GM21526 (cell line): ENCODE measurements around the gene GAN.
"Not testable (repeated sequence)": the region's sequence is repeated elsewhere in the genome, so short reads cannot be mapped to it uniquely, and the experiment has no call there.

ENCODE experiments used
- ATAC-seq: cut with Tn5 transposase; IDR thresholded peaks from one replicate; pipeline ENCODE4 v1.9.1; 2021; ENCODE audit warnings: moderate library complexity; ENCODE audit not compliant: unreplicated experiment, low FRiP score

GAN gene

DNA sequence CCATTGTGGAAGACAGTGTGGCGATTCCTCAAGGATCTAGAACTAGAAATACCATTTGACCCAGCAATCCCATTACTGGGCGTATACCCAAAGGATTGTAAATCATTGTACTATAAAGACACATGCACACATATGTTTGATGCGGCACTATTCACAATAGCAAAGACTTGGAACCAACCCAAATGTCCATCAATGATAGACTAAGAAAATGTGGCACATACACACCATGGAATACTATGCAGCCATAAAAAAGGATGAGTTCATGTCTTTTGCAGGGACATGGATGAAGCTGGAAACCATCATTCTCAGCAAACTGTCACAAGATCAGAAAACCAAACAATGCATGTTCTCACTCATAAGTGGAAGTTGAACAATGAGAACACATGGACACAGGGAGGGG is 30.4 kb downstream of the GAN start:
- ATAC-seq: not testable (repeated sequence)

DNA sequence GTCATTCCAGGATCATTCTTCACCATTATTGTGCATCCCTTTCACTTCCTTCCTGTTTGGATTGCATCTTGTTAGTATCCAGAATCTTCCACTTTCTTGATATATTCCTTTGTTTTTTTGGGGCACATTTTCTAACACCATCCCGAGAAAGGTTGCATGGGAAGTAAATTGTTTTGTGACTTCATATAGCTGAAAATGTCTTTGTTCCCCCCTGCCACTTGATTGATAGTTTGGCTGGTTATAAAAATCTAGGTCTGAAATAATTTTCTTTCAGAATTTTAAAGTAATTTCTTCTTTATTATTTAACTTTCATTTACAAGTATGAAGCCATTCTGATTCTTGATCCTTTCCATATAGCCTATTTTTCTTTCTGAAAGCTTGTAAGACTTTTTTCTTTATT is 32.7 kb downstream of the GAN start:
- ATAC-seq: no peak

DNA sequence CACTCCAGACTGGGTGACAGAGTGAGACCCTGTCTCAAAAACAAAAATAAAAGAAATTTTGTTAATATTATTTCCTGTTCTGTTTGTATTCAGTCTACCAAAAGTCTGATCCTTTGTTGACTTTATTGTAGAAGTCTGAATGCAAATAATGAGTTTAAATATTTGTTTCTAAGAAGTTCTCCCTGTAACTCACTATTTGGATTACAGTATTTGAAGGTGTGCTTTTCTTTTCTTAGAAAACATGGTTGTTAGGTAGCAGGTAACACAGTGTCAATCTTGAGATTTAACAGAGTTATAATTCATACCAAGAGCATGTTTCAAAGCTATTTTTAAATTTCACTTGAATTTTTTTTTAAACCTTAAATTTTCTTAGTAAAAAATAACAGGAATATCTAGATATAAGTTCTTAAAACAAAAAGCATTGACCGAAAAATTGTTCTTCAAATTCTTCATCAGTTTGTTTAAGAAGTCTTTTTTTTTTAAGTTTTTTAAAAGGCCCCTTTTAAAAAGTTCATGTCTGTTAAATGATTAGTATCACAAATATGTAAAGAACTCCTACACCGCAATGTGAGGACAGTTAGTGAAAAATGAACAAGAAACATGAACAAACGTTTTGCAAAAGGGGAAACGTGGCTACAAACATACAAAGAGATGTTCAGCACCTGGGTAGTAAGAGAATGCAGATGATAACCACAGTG is 35.0 kb downstream of the GAN start:
- ATAC-seq: no peak

DNA sequence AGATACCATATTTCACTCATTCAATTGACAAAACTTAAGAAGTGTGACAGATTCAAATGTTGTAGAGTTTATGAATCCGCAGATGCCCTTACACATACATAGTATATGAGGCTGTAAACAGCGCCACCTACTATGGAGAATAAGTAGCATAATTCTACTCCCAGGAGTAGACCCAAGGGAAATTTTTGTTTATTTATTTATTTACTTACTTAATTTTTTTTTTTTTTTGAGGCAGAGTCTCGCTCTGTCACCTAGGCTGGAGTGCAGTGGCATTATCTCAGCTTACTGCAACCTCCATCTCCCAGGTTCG is 35.5 kb downstream of the GAN start:
- no peak for ATAC-seq

DNA sequence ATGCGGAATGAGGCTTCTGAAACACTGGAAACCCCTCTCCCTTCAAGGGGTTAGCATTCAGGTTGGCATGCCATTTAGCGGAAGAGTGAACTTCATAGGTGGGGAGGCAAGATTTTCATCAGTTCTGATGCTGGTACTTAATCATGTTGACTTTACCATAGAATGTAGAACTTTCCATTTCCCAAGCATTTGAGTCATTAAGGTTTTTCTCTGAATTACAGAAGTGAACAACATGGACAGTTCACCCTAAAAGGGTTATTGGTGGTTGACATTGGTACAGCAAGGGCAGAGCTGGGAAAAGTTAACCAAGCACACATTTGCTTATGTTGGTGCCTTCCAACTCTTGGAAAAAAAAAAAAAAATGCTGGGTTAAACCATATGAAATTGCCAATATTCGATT is 39.1 kb downstream of the GAN start:
- ATAC-seq: no peak

DNA sequence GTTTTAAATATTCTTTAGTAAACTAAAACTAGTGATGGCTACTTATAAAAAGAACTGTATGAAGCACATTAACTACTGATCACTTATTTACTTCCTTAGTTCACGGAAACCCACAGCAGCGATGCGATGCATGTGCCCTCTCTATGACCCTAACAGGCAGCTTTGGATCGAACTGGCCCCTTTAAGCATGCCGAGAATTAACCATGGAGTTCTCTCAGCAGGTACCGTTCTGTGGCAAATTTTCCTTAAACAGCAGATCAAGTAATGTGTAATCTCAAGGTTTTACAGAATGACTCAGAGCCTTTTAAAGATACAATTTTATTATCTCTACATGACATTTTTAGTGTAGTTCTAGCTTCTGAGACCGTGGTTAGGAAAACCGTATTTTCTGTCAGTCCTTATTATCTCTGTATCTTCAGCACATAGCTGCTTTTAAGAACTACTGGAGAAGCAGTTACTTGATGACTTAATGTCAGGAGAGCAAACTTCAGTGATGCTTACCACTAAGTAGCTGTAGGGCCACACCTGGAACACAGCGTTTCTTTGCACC is 43.0 kb downstream of the GAN start:
- ATAC-seq: no peak

DNA sequence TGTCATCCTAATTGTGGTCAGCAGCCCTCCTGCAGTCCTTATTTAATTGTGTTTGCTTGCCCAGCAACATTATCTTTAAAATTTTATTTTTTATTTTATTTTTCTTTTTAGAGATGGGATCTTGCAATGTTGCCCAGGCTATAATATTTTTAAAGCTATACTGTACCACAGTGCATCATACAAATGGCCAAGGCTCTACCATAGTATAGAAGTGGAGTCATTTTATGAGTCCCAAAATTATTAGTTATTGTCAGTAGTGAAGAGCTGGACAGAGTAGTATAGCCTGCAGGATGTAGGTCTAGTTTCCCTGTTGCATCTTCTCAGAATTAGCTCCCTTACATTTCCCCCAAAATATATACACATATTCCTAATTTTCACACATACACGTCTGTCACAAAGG is 44.1 kb downstream of the GAN start:
- no peak for ATAC-seq

DNA sequence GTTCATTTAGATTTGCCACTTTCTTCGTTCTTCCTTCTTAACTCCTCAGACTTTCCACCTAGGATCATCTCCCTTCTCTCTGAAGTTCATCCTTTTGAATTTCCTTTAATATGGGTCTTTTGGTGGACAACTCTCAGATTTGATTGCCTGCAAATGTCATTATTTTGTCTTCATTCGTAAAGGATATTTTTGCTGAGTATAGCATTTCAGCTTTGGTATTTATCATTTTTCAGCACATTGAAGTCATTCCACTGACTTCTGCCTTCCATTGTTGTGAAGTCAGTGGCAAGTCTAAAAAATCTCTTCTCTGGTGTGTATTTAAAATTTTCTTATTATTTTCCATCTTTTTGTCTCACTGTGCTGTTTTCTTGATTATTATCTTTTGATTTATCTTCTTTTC is 45.4 kb downstream of the GAN start:
- ATAC-seq: no peak

DNA sequence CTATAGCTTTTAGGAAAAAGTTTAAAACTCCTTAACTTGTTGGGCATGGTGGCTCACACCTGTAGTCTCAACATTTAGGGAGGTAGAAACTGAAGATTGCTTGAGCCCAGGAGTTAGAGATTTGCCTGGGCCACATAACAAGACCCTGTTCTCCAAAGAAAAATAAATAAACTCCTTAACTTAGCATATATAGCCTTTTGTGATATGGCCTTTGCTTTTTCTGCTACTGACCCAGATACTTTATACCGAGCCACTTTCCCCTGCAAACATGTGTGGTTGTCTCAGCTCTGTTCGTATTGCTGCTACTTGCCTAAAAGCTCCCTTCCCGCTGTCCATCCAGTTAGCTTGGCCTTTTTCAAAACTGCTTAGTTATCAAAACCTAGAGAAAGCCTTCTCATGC is 51.0 kb downstream of the GAN start:
- ATAC-seq: no peak

DNA sequence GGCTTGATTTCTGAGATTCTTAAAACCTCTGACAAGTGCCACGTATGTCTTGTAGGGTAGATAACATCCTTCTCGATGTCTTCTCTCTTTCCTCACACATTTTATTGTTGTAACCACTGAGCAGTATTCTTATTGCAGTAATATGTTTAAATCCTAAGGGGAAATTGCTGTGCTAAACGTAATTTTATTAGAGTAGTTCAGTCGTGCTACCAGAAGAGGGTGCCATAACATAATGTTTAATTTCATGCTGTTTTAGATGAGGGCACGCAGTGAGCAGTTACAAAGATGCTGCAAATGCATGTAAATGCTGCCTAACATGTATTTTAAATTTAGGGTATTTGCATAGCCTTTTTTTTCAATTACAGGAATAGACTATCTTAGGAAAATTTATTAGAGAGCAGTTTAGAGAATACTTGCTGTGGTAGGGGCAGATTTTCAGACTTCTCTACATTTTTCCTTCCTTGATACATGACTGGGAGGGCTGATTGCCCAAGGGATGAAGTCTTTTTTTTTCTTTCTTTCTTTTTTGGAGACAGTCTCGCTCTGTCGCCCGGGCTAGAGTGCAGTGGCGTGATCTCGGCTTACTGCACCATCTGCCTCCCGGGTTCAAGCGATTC is 51.7 kb downstream of the GAN start:
- ATAC-seq: no peak

DNA sequence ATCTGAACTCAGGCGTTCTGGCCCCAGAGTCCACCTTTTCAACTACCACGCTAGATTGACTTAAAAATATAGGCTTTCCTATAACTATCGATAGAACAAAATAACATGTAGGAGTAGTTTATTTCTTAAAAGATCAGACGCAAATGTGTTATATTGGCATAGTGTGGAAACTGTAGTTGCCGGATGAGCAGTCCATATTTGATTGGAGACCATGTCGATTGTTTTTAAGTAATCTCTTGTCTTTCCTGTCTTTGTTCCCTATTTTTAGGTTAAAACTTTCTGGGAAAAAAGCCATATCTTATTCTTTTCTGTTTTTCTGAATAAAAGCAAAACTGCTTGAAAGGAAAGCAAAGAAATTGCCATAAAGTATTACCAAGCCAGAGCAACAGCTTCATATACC is 53.1 kb downstream of the GAN start:
- ATAC-seq: no peak

DNA sequence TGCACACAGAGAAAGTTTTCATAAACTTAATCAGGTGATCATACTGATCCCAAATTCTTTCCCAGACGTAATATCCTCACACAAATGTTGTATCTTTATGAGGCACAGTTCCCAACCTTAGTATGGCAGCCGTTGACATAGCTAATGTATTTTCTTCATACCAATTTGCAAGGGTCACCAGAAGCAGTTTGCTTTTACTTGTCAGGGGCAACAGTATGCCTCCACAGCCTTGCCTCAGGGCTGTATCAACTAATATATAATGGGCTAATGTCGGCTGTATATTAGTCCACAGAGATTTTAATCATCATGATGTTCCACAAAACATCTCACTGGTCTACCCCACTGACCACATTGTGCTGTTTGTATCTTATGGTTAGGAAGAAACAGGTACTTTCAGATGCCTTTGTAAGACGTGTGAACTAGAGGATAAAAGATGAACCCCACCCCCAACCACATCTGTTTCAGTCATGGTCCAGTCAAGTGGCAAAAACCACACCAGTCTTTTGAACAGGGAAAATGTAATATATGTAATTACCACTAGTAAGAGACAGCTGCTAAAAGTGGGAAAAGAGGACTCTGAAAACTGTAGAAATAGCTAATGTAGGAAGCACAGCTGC is 55.2 kb downstream of the GAN start:
- ATAC-seq: no peak

DNA sequence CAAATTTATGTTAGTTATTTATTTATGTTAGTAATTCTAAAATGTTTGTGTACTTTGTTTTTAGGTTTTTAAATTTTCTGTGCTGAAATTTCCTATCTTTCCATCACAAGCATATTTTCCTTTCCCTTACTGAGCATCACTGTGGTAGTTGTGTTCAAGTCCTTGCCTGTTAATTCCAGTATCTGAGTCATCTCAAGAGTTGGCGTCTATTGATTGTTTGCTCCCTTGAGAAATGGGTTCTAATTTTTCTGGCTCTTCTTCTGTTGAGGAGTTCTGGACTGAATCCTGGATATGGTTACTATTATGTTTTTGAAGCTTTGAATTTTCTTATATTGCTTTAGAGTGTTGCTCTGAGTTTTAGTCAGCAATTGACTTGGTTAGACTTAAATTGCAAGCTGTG is 56.3 kb downstream of the GAN start:
- no peak for ATAC-seq

DNA sequence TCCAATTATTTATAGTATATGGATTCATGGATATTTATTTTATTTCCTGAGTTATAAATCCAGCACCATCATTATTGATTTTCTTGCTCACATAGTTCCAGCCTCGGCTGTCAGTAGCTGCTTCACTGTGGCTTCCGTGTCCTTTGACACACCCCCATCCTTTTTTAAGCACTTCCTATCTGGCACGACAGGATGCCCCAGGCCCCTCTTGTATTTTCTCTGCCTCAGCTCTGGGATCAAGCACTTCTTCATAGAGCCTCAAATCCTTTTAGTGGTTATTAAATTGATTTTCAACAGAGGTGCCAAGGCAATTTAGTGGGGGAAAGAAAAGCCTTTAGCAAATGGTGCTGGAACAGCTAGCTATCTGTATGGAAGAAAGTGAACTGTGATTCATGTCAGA is 59.8 kb downstream of the GAN start:
- ATAC-seq: no peak

DNA sequence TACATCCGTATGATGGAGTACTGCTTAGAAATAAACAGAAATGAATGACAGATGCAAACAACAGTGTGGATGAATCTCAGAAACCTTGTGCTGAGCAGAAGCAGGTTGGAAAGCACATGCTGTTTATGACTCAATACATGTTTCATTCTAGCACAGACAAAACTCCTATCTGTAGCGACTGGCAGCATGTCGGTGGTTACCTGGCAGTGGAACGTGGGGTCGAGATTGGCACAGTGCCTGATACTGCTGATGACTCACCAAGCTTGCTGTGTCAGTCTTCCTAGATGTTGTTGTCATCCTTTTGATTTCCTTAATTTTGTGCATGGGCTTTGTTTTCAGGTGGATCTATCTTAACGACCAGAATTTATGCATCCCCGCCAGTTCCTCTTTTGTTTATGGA is 62.1 kb downstream of the GAN start:
- ATAC-seq: no peak

DNA sequence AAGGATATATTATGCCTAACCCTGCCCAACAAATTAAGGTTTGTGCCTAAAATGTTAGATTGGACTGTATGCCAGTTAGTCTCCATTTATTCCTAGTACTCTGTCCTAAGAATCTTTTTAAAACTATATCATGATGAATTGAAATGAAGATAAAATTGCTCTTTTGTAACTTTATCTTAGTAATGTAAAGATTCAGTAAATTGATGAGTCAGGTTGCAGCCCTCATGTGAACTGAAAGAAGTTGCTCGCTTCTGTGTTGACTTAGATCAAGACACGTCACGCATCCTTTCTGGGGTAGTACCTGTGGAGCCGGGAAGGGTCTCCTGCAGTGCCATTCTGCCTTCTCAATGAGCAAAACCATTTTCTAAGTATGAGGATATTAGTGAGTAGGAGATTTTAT is 63.3 kb downstream of the GAN start:
- no peak for ATAC-seq

DNA sequence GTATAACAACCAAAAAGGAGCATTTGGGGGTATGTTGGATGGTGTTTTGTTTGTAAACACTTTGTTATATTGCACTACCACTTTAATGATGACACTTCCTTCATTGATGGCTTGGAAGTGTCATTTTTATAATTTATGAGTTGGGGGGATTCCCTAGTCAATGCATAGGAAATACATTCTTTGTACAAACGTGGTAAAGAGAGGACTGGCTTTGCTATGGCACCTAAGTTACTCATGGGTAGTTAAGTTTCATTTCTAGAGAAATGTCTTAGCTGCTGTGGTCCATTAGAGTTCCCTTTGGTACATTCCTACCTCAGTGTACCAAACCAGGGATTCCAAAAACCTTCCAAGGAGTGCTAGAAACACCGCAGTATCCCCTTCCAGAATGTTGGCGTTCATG is 66.2 kb downstream of the GAN start:
- no peak for ATAC-seq

DNA sequence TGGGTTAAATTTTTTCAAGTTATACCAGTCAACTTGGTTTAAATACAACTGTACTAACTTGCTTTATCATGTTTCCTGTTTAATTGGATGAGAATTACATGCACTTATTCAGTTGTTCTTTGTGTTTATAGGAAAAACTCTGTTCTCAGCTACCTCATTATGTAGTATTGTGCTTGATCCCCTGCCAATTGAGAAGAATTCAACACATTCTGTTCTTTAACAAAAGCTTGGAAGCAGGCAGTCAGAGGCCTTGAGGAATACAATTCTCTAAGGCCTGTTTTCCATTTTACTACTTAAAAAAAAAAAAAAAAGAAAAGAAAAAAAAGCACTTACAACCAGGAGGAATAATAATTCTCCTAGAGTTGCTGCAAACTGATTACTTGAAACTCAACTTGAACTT is 69.2 kb downstream of the GAN start:
- no peak for ATAC-seq

DNA sequence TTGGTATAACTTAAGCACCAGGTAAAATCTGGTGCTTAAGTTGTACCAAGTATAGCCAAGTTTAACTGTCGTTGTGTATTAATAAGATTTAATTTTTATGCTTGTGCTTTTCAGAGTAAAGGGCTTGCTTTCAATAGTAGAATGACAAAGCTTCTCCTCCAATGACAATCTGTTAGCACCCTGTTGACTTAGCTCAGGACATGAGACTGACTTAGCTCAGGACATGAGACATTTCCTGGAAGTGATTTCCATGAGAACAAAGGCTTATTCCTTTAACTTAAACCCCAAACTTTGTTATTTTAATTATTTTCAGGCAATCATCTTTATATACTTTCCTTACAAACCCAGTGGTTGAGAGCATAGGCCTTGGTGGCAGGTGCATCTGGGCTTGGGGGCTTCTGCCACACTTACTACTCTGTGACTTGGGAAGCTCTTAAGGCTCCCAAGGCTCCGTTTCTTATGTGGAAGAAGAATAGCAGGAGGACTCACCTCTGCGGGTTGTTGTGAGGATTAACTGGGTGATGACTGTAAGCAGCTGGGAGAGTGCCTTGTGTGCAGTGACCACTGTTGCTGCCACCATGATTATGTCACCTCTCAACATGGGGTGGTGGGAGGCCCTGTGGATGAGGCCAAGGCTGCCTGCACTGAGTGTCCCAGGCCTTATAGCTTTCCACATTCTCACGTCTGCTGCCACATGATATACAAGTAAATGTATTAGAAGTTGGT is 70.4 kb downstream of the GAN start:
- ATAC-seq: no peak

DNA sequence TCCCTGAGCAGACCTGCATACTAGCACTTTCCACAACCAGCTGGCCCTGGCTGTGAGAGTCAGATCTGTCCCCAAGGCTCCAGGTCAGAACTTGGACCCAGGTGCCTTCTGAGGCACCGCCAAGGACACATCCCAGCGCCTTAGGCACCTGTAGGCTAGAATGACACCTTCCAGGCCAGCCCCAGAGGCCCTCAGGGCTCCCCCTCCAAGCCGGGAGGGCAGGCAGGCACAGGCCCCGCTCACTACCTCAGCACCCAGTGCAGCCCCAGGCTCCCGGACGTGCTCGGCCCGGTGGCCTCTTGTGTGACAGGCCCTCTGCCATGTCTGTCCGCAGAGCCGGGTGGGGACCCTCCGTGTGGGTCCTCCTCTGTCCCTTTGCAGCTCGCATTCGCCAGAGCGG is 73.6 kb downstream of the GAN start:
- ATAC-seq: no peak

DNA sequence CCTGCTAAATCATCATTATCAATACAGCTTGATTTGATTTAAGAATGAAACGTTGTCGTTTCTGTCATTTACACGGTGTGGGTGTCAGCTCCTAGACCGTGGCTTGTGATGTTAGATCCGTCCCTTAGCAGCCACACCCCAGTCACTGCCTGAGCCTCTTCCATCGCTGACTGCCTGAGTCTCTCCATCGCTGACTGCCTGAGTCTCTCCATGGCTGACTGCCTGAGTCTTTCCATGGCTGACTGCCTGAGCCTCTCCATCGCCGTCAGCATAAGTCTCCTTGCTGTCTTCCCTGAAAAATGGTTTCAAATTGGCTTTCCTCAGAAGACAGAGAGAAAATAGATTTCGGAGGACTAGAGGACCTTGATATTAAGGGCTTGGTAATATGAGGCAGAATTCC is 76.1 kb downstream of the GAN start:
- ATAC-seq: no peak

DNA sequence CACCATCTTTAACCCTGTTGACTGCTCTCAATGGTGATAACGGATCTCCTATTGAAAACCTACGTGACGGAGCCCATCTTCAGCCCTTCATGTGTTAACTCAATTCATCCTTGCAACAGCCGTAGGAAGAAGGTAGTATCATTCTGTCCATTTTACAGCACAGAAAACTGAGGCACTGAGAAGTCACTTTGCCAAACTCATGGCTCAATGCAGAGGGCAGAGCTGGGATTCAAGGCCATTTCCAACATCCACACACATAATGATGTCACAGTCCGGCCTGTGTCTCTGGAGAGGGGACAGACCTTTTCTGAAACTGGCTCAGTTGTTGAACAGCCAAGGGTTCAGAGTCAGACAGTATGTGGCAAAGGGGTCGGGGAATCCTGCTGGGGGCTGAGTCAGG is 77.2 kb downstream of the GAN start:
- no peak for ATAC-seq
